ENCODE results near the gene DVL1. TPM values are rescaled to one million over a fixed set of nuclear protein-coding genes. Genes with fewer than 3 reads are reported as not detected.

DVL1 gene
- total and polyA plus RNA-seq, 10 of the 15 experiments (the other 5 are each of a cell fraction or from before 2014, with no cell fraction given), result 0.10 to 31.1 (median 4.6) TPM

DNA sequence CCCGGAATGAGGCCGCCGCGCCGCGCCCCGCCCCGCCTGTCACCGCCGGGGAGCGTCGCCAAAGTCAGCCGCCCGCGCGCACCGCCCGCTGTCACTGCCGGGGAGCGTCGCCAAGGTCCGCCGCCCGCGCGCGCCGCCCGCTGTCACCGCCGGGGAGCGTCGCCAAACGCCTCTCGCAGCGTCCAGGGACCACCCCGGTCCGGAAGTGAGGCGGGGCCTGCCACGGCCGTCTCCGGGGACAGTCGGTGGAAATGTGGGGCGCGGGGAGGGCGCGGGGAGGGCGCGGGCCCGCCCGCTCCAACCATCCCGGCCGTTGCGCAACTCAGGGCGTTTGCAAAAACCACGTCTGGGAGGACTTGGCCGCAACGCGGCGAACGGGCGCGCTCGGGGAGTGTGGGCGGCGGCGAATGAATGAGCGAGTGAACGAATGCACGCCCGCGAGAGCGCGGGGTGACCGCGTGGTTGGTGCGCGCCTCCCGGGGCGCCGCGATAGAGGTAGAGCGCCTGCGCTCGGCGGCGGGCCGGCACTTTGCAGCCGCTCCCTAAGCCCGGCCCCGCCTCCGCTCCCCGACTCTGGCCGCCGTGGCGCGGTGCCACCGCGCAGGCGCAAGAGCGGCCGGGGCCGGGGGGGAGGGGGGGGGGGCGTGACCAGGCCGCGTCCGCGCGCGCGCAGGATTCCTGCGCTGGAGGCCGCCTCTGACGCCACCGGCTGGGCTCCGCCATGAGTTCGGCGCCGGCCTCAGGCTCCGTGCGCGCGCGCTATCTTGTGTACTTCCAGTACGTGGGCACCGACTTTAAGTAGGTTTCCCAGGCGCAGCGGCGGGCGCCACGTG is 41.1 kb downstream of the DVL1 start, which contains the start of the genes ACAP3 and PUSL1 (continued):
- TF ChIP-seq, protein P1, sequence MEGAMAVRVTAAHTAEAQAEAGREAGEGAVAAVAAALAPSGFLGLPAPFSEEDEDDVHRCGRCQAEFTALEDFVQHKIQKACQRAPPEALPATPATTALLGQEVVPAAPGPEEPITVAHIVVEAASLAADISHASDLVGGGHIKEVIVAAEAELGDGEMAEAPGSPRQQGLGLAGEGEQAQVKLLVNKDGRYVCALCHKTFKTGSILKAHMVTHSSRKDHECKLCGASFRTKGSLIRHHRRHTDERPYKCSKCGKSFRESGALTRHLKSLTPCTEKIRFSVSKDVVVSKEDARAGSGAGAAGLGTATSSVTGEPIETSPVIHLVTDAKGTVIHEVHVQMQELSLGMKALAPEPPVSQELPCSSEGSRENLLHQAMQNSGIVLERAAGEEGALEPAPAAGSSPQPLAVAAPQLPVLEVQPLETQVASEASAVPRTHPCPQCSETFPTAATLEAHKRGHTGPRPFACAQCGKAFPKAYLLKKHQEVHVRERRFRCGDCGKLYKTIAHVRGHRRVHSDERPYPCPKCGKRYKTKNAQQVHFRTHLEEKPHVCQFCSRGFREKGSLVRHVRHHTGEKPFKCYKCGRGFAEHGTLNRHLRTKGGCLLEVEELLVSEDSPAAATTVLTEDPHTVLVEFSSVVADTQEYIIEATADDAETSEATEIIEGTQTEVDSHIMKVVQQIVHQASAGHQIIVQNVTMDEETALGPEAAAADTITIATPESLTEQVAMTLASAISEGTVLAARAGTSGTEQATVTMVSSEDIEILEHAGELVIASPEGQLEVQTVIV (IDR thresholded peaks at IDR 0.05; ENCODE audit: borderline replicate concordance, partially characterized antibody), result peak; percentile 68
- TF ChIP-seq ZNF384 (IDR thresholded peaks at IDR 0.05; ENCODE audit: borderline replicate concordance, low read depth, low read length), result no peak
- no peak for TF ChIP-seq CHD1 (IDR thresholded peaks at IDR 0.05; ENCODE audit: low read depth, low read length)
- no peak for TF ChIP-seq BMI1 (IDR thresholded peaks at IDR 0.05; ENCODE audit: borderline replicate concordance)
- TF ChIP-seq, protein P2, sequence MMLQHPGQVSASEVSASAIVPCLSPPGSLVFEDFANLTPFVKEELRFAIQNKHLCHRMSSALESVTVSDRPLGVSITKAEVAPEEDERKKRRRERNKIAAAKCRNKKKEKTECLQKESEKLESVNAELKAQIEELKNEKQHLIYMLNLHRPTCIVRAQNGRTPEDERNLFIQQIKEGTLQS (IDR thresholded peaks at IDR 0.05; ENCODE audit: borderline replicate concordance, extremely low read depth, low read depth, low read length), result no peak
- TF ChIP-seq, protein P3, sequence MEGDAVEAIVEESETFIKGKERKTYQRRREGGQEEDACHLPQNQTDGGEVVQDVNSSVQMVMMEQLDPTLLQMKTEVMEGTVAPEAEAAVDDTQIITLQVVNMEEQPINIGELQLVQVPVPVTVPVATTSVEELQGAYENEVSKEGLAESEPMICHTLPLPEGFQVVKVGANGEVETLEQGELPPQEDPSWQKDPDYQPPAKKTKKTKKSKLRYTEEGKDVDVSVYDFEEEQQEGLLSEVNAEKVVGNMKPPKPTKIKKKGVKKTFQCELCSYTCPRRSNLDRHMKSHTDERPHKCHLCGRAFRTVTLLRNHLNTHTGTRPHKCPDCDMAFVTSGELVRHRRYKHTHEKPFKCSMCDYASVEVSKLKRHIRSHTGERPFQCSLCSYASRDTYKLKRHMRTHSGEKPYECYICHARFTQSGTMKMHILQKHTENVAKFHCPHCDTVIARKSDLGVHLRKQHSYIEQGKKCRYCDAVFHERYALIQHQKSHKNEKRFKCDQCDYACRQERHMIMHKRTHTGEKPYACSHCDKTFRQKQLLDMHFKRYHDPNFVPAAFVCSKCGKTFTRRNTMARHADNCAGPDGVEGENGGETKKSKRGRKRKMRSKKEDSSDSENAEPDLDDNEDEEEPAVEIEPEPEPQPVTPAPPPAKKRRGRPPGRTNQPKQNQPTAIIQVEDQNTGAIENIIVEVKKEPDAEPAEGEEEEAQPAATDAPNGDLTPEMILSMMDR (IDR thresholded peaks at IDR 0.05 in 2 of 3, conservative IDR thresholded peaks at IDR 0.05 in 1 of 3; ENCODE audit: control insufficient read depth in 2 of 3, extremely low read depth in 1 of 3, insufficient read depth in 1 of 3, low read depth in 3 of 3, low read length in 3 of 3), result no peak
- no peak for TF ChIP-seq SMAD5 (IDR thresholded peaks at IDR 0.05; ENCODE audit: low read depth)
- TF ChIP-seq, protein P4, sequence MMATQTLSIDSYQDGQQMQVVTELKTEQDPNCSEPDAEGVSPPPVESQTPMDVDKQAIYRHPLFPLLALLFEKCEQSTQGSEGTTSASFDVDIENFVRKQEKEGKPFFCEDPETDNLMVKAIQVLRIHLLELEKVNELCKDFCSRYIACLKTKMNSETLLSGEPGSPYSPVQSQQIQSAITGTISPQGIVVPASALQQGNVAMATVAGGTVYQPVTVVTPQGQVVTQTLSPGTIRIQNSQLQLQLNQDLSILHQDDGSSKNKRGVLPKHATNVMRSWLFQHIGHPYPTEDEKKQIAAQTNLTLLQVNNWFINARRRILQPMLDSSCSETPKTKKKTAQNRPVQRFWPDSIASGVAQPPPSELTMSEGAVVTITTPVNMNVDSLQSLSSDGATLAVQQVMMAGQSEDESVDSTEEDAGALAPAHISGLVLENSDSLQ (IDR thresholded peaks at IDR 0.05), result peak; percentile 46; the same call in 1 of the 2 replicates
- peak; percentile 68 for TF ChIP-seq HDAC6 (IDR thresholded peaks at IDR 0.05; ENCODE audit: unreplicated experiment)
